DLD1 (cell line): ENCODE results near the gene TREML4.

ENCODE experiments used
- in situ Hi-C: cut with HindIII; loops from 2 replicates; pipeline ENCODE4 v1.10.0; 2017; ENCODE audit warnings: low sequenced_read_pairs

TREML4 gene

GRCh38 chr6:41247288-41247865 lies 19.2 kb downstream of the TREML4 start:
- in situ Hi-C loops = no loop called here

GRCh38 chr6:41247882-41248705 lies 19.9 kb downstream of the TREML4 start:
- in situ Hi-C loops = no loop called here

- in situ Hi-C loops = no loop called here
These were observed 24.4 kb downstream of the TREML4 start for GRCh38 chr6:41252401-41253169.

- in situ Hi-C loops = no loop called here
These were observed 27.0 kb downstream of the TREML4 start for GRCh38 chr6:41255110-41255509.

- in situ Hi-C loops = no loop called here
These were observed 27.6 kb downstream of the TREML4 start for GRCh38 chr6:41255638-41256246.

GRCh38 chr6:41256383-41256782 lies 28.2 kb downstream of the TREML4 start:
- in situ Hi-C loops = no loop called here

GRCh38 chr6:41257369-41258195 lies 29.4 kb downstream of the TREML4 start:
- in situ Hi-C loops = no loop called here

GRCh38 chr6:41258196-41258493 lies 30.0 kb downstream of the TREML4 start:
- in situ Hi-C loops = no loop called here

GRCh38 chr6:41262401-41262800 lies 34.3 kb downstream of the TREML4 start:
- in situ Hi-C loops = no loop called here

- in situ Hi-C loops = no loop called here
These were observed 35.1 kb downstream of the TREML4 start for GRCh38 chr6:41263267-41263666.

- in situ Hi-C loops = no loop called here
These were observed 38.4 kb downstream of the TREML4 start for GRCh38 chr6:41266541-41266940.

GRCh38 chr6:41268478-41268877 lies 40.3 kb downstream of the TREML4 start:
- in situ Hi-C loops = no loop called here

- in situ Hi-C loops = no loop called here
These were observed 41.0 kb downstream of the TREML4 start for GRCh38 chr6:41269166-41269565.

- in situ Hi-C loops = no loop called here
These were observed 41.6 kb downstream of the TREML4 start for GRCh38 chr6:41269716-41270115.

GRCh38 chr6:41271901-41272395 lies 43.8 kb downstream of the TREML4 start:
- in situ Hi-C loops = no loop called here

GRCh38 chr6:41272591-41273240 lies 44.6 kb downstream of the TREML4 start:
- in situ Hi-C loops = no loop called here

GRCh38 chr6:41273714-41274113 lies 45.6 kb downstream of the TREML4 start:
- in situ Hi-C loops = no loop called here

- in situ Hi-C loops = no loop called here
These were observed 46.1 kb downstream of the TREML4 start for GRCh38 chr6:41274256-41274655.

- in situ Hi-C loops = no loop called here
These were observed 47.3 kb downstream of the TREML4 start for GRCh38 chr6:41275489-41275888.

GRCh38 chr6:41277605-41278004 lies 49.5 kb downstream of the TREML4 start:
- in situ Hi-C loops = no loop called here
